Body of pancreas (tissue), 4 donors: ENCODE measurements around the gene HOXB3.

Experiments
- CTCF ChIP-seq, 7 experiments: fragments of 450-650 bp in 4 of 7; fragments of 200-600 bp in 3 of 7; sonication (generic) in 3 of 7; IDR thresholded peaks; one replicate each; pipeline ENCODE4 v1.5.1; 2016 to 2019; ENCODE audit warnings: antibody characterized with exemption in 7 of 7
- POLR2A ChIP-seq, 3 donors: fragments of 450-650 bp; IDR thresholded peaks; one replicate each; pipeline ENCODE4 v1.6.1; 2016; ENCODE audit warnings: antibody characterized with exemption in 3 of 3, mild to moderate bottlenecking in 2 of 3

DNA sequence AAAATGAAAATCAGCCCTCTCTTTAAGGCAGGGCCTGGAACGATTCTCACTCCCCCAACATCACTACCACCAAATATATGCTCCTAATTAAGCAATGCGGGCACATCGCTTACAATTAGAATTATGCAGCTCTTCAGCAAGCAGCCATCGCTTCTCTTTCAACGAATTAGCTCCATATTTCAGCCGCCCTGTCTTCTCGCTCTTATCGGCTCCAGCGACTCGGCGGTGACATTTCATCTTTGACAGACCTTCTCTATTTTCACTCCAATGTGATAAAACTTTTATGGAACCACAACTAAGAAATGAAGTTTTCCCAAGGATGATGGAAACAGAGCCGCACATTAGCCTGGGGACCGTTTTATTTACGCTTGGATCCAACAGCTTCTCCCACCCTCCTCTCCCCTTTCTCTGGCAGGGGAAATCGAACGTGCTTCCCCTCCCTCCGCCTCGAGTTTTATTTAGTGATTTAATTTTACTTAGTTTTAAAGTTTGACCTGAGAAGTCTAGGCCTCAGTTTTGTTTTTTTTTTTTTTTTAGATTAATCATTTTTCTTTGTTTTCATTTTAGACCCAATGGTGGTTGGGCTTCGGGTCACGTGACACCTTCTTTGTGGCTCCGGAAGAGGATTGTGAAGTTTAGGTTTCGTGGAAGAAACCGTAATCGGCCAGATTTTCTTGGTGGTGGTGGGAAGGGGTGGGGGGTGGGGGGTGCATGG lies 42.1 kb downstream of the HOXB3 start:
- TF ChIP-seq CTCF (IDR thresholded peaks at IDR 0.05) (no peak), POLR2A (IDR thresholded peaks at IDR 0.05) (no peak)
